ENCODE measurements around the gene RAPSN.
A peak's percentile ranks its signal among the peaks of the same experiment; 100 is the strongest.

RAPSN gene
- 0.38 to 3.6 (median 1.7) reads per million in 18 experiments for total RNA-seq

DNA sequence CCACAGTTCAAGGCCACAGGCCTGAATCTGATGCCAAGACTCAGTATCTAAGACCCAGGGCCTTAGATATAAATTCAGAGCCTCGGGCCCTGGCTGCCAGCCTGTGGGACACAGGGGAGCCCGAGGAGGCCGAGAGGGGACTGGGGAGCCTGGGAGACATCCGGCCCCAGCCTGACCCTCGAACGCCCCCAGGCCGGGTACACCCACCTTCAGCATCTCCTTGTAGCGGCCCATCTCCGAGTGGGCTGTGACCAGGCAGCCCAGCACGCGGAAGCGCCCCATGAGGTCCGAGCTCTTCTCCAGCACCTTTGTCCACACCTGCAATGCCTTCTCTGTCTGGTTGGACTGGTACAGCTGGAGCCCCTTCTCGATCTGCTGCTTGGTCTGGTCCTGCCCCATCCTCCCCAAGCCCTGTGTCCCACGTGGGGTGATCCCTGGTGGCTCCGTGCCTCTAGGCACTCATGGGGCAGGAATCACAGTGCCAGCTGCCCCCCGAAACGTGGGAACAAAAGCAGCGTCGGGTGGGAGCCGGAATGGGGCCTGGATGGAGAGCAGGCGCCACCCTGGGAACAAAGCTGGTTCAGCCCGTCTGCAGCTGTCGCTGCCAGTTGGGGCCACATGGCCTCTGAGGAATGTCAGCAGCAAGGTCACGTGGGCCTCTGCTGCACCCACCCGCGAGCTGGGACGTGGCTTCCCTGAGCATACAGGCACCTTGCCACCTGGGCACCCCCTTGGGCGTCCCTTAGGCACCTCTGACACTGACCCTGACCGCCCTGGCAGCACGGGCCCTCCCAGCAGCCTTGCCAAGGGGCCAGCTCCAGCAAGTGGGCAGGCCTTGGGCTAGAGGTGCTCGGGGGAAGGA is at the start of gene RAPSN:
RAPSN (minus strand) TSS at position 571 of the 862 bp plus-strand sequence; CDS start at position 399, 172 bp downstream.
- no peak for DNase-seq

DNA sequence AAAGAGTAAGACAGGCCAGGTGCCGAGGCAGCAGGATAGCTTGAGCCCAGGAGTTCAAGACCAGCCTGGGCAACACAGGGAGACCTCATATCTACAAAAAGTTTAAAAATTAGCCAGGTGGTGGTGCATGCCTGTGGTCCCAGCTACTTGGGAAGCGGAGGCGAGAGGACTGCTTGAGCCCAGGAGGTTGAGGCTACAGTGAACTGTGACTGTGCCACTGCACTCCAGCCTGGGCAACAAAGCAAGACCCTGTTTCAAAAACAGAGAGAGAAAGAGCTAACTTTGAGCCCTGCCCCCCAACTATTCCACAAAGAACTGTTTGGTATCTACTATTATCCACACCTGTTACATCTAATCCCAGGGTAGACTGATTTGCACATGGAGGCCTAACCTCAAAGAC is 49.2 kb upstream of the RAPSN start:
- DNase-seq: no peak

DNA sequence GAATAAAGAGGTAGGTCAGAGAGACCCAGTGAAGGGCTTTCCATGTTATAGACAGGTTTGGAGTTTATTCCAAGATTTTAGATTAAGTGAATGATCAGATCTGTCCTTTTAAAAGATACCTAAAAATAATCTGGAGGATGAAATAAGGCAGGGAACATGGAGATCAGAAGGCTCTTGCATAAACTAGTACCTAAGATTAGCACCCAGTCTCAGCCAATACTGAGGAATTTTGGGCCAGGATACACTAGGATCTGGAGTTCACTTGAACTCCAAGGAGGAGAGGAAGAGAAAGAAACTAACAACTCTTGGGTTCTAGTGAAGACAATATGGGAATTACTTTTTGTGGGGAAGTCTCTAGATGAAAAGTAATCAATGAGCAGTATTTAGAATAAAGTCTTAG is 47.9 kb upstream of the RAPSN start:
- no peak for DNase-seq

GRCh38 chr11:47495856-47496217 is 46.9 kb upstream of the RAPSN start:
- DNase-seq: no peak

- DNase-seq: peak; percentile 47 to 56
These were observed 46.3 kb upstream of the RAPSN start for GRCh38 chr11:47495011-47495855.

DNA sequence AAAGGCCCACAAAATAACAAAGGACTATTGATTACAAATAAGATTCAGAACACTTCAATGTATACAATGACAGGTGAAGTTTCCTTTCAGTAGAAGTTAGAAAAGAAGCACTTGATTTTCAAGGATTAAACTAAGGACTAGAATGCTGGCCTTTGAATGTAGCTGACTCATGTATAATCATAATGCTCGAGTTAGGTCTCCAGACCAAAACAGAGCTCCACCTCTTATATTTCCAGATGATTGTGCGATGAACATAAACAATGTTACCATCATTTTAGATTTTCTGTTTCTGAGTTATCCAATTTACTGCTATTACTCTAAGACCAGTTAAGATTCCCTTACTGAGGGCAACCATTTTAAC is 40.4 kb upstream of the RAPSN start:
- no peak for DNase-seq

GRCh38 chr11:47488674-47489394 is 39.9 kb upstream of the RAPSN start:
- DNase-seq: no peak

- no peak for DNase-seq
These were observed 39.2 kb upstream of the RAPSN start for GRCh38 chr11:47488111-47488510.

DNA sequence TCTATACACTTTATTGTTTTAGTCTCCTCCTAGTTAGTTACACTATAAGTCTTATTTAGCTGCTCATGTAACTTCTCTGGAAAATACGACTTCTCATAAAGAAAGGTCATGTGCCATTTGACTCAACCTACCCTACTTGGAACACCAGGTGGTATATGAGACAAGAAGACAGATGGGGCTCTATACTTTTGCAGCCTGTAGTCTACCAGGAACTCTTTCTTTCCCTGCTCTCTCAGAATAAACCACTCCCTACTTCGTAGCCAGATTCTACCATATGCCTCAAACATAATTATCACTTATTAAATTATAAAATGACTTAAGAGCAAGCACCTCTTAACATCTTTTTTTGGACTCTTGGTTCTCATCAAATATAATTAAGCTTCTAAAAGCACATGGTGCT is 38.5 kb upstream of the RAPSN start:
- no peak for DNase-seq

DNA sequence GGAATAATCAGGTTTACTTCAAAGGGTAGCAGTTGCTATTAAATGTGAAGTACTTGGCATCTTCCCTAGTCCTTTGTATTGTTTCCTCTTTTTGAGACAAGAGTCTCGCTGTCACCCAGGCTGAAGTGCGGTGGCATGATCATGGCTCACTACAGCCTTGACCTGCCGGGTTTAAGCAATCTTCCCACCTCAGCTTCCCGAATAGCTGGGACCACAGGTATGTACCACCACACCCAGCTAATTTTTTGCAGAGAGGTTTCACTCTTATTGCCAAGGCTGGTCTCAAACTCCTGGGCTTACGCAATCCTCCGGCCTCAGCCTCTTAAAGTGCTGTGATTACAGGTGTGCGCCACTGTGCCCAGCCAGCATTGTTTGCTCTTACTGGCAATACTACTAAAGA is 36.2 kb upstream of the RAPSN start:
- DNase-seq: peak; percentile 47 to 61

- peak; percentile 56 to 77 for DNase-seq
These were observed 34.5 kb upstream of the RAPSN start for GRCh38 chr11:47483457-47483856.

- DNase-seq: peak; percentile 16 to 23
These were observed 31.8 kb upstream of the RAPSN start for GRCh38 chr11:47480762-47481161.

DNA sequence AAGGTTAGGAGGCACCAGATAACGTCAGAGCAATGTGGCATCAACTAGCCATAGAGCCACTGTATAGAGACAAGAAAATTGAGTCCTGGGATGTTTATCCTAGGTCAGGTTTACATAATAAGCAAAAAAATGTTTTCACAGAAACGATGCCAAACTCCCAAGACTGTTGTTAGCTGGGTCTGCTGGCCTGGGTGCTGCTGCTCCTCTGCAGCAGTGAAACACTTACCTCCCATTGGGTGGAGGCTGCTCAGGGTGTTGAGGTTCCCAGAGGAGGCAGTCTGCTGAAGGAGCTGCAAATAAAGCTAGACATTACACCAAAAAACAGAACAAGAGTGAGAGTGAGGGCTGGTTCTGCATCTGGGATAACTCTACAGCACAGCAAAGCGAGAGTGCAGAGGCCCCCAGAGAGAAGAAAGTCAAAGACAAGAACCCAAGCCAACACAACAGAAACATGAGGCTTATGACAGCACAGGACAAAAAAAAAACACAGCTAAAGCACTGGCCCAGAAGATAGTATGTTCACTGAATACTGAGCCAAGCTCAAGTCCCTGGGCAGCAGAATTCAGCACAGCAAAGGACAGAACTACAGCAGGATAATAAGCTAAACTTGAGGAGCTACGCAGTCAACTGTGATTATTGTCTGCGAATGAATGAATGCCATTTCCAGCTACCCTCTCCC is 29.9 kb upstream of the RAPSN start:
- no peak for DNase-seq

DNA sequence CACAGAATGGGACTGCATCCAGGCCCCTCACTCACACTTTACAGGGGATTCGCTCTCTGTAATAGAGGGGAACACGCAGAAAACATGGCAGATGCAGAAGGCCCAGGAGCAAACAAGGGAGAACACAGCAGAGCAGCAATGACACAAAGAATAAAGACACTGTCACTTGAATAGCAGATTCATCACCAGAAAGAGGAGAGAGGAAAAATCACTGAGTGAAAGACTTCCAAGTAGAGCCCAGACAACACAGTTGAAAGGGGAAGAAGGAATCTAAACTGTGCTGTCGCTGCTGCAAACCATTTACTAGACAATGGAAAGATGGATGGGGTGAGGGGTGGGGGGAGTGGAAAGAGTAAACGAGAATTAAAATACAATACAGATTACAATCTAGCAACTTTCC is 28.8 kb upstream of the RAPSN start:
- no peak for DNase-seq

DNA sequence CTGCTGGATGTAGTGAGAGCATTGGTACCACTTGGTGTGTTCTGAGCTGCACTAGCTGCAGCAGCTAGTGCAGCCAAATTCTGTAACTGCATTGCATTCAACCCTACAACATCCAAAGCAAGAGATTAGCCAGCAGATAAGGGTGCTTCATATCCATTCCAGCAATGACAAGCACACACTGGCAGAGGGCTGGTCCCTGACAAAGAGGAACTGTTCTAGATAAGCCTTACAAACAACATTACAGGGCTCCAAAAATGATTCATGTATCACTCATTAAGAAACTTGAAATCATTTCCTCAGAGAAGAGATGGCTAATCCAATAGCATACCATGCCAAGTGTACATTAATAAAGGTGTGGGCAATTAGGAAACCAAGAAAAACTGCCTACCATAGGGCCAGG is 28.4 kb upstream of the RAPSN start:
- DNase-seq: peak; percentile 47 to 49

DNA sequence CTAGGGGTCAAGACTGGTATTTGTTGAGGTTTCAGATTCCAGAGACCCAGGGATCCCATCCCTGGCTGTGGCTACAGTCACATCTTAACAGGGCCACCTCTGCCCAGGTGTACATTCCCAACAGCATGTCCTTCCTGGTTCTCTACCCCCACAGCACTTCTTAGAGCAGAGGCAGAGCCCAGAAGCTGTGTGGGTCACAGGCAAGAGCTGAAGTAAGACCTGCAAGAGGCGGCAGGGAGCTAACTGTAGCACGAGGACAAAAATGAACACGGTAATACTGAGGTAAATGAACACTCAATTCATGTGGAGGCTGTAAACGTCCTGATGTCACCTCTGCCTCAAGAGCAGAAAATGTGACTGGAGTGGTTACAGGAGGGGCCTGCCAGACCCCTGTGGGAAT is 21.7 kb upstream of the RAPSN start:
- no peak for DNase-seq

- peak; percentile 33 to 35 for DNase-seq
These were observed 20.6 kb upstream of the RAPSN start for GRCh38 chr11:47469361-47470179.

GRCh38 chr11:47468598-47469214 is 19.8 kb upstream of the RAPSN start:
- peak; percentile 65 to 79 for DNase-seq

DNA sequence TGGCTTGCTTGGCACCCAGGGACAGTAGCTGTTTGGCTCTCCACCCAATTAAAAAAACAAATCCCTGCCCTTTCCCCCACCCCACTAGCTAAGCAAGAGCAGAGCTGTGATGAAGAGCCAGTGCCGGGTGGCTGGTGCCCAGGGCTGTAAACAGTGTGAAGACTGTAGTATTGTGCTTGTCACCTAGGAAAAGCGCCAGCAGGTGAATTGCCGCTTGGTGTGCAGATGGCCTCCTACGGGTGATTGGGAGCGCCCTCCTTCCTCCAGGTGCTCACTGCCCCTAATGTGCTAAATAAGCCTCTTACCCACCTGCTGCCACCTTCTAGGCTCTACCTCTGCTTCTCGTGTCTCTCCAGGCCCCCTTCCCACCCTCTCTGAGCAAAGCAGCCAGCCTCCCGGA is 18.4 kb upstream of the RAPSN start:
- DNase-seq: no peak

DNA sequence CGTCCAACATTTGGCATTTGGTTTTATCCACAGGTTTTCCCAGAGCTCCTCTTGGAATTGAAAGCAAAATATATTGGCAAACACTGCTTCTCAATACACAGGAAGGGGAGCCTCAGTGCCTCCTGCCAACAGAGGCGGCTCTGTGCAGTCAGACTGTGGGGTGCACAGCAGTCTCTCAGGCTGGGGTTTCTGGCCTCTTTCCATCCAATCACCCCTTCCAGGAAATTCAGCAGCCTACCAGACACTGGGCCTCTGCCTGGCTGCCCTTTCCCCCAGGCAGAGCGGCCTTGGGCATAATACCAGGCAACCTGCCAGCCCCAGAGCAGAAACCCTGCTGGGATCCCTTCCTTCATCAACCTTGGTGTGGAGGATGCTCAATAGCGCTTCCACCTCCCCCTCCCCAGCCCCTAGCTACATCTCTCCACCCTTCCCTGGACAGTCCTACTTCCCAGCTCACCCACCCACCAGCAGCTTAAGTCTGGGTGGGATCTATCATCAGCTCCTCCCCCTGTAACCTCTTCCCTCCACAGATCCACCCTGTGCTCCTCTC is 17.8 kb upstream of the RAPSN start:
- no peak for DNase-seq

DNA sequence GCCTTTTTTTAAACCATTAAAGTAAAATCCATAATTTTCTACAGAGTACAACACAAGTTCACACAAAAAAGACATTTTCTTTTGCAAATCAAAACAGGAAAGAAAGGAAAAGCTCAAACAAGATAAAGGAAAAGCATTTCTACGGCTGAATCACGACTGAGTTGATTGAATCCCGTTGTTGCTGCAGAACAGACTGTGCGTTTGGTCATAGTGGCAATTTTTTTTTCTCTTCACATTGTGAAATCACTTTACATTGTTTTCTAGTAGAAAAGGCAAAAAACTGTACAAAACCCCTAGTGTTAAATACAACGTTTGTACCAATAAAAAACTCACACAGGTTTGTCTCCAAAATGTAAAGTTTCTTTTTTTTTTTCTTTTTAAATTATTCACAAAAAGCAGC is 17.3 kb upstream of the RAPSN start:
- no peak for DNase-seq
